Measurements from ENCODE around the gene ADGRD1.

ADGRD1 gene

DNA sequence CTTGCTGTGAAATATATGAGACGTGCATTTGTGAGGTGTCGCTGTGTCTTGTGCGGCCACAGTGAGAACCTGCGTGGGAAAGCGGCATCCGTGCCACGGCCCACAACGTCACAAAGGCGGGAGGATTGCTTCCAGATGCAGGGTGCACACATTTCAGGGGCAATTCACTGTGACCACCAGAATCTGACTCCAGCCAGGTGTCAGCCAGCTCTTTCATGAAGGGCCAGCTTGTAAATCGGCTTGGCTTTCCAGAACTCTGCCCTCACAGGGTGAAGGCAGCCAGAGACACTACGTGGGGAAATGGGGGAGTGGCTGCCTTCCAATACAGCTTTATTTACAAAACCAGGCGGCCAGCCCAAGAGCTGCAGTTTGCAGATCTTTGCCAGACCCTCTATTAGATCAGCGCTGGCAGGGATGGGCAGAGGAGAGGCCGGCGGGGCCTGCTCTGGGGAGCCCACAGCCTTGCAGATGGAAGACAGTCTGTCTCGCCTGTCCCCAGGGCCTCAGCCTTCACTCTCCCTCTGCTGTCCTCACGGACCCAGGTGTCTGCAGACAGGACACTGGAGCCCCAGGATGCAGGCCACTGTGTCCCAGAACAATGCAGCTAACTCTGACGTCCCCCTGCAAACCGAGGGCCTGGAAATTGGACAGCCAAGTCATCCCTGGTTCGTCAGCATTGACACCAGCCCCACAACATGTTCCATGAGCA, 53.5 kb downstream of the ADGRD1 start:
- no peak for DNase-seq (ENCODE audit: low read depth, low spot score)

DNA sequence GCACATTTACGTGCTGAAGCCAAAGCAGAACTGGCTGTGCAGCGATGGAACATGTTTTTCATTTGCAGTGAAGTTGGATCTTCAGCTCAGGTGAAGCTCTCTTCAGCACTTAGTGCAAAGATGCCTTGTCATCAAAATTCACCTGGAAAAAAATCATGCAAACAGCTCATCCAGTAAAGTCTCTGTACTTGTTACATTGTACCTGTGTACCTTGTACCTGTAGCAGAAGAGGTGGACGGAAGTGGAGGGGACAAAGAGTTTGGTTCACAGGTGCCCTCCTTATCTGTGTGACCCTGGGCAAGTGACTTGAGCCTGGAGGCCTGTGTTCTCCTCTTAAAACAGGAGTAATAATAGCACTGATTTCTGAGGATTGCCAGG, 54.0 kb downstream of the ADGRD1 start:
- no peak for DNase-seq (ENCODE audit: low read depth, low spot score)

DNA sequence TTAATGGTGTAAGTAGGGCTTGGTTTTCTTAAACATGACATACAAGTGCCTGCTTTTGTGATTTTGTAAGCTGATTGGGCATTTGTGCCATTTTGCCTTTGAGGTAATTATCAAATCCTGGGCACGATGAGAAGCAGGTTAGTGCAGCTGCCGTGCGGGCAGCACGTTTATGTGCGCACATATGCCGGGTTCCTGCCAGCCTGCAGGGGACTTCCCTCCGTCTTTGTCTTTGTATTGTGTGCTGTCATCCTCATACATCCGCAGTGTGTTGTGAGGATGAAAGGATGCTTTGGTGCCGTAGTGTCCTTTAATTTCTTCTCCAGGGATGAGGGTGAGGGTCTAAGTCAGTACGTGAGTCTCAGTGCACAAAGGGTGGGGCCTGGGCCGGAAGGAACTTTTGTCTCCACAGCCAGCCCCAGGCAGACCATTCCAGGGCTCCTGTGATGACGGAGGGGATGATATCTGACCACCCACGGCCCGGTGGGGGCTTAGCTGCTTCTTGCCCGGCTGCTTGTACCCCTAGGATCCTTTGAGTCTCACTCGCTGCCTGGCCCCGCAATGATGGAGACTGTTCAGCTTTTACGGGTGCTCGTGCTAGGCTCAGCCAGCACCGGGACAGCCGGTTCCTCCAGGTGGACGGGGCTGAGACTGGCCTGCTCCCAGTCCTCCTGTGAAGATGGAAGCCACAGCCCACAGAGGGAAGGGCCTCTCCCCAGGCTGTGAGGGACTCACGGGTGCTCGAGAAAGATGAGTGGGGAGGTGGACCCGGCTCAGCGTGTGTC, 54.6 kb downstream of the ADGRD1 start:
- DNase-seq (ENCODE audit: low read depth, low spot score), result no peak

DNA sequence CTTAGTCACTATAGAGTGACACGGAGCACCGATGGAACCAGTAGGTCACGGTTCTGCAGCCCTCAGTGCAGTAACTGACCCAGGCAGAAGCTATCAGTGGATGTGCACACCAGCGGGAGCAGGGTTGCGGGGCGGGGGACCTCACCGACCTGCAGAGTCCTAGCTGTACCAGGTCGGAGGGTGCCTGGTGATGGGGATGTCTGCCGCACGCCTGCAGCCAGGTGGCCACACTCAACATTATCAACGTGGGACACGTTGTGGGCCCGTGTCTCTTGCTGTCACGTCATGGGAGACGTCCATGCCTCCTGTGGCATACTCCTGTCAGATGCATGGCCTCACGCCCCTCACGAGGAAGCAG, 55.2 kb downstream of the ADGRD1 start:
- no peak for DNase-seq (ENCODE audit: low read depth, low spot score)

DNA sequence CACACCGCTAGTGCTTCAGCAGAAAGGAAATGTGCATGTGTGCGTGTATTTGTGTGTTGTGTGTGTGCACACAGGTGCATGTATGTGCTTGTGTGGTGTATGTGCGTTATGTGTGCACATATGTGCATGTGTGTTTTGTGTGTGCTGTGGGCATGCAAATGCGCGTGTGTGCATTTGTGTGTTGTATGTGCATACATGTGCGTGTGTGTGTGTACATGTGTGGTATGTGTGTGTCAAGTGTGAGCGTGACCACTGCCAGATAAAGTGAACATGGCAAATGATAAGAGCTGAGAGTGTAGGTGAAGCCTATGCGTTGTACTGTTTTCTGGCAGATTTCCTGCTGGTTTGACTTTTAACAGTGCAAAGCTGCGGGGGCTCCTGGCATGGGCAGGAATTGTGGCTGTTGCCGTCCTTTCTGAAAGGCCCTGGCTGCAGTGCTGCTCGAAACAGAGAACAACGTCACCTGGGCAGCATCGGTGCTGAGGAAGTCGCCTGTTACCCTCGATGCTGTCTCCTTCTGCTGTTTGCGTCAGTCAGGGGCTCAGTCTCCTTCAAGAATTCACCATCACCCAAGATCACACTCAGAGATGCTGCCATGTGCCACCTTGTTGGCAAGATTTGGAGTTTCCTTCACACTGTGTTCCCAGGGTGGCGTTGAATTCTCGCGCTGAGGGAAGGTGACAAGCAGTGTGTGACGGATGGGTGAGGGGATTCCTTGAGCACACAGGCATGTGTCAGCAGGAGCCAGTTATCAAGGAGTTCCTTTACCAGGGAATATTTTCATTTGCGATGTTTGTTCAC, 56.1 kb downstream of the ADGRD1 start:
- DNase-seq (ENCODE audit: low read depth, low spot score), result no peak

DNA sequence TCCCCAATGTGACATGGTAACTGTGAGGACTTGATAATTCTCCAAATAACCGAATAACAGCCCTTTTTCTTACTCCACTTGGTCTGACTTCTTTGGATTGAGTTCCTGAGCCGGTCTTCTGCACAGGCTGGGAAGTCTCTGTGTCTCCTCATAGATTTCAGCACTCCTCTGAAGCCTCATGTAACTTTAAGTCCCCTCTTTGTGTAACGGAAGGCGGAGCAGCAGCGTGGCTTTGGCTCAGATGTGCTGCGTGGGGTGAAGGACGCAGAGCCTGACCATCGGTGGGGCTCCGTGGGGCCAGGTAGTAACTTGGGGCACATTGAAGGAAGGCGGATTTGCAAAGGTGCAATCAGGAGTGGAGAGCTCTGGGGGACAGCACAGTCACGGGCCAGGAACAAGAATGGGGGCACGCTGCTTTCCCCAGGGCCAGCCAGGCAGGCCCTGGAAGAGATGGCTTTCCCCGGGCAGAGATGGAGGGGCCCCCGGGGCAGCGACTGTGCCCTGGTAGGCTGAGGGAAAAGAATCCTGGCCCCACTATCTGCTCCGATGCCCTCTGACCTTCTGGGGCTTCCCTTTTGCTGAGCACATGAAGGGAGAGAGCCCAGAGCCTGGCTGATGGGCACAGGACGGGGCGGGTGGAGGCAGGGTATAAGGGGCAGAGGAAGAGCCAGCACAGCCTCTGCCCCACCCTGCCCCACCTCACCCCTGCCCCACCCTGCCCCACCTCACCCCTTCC, 56.9 kb downstream of the ADGRD1 start:
- DNase-seq (ENCODE audit: low read depth, low spot score), result no peak

DNA sequence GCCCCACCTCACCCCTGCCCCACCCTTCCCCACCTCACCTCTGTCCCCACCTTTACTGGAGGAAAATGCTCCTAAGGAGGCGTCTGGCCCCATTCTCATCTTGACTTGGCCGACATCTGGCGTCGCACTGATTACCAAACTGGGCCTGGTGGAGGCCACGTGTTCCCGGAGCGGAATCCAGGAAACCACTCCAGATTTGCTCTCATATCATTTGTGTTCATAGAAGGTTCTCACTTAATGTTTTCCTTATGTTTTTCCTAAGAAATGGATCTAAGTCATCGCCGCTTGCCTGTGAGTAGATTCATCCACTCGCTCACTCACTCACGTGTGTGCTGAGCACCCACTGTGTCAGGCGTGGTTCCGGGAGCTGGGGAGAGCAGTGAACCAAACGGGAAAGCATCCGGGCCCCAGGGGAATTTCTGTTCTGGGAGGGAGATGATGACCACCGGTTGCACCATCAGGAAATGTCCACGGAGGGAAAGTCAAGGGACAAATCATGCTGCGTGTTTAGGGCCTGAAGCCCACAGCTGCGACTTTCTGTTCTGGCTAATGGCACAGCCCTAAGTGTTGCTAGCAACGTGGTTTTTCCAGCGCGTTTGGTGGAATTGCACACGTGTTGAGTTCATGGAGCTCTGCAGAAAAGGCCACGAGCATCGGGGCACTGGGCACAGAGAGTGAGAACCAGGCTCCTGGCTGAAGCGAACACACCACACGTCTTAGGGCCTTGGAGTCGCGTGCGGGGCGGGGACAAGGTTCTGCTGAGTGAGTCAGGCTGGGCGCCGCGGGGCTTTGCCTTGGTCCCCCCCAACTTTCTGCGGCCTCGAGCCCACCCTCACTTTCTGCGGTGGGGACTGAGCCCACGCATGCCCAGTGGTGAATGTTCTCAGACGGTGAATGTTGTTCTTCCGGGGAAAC, 57.7 kb downstream of the ADGRD1 start:
- no peak for DNase-seq (ENCODE audit: low read depth, low spot score)

DNA sequence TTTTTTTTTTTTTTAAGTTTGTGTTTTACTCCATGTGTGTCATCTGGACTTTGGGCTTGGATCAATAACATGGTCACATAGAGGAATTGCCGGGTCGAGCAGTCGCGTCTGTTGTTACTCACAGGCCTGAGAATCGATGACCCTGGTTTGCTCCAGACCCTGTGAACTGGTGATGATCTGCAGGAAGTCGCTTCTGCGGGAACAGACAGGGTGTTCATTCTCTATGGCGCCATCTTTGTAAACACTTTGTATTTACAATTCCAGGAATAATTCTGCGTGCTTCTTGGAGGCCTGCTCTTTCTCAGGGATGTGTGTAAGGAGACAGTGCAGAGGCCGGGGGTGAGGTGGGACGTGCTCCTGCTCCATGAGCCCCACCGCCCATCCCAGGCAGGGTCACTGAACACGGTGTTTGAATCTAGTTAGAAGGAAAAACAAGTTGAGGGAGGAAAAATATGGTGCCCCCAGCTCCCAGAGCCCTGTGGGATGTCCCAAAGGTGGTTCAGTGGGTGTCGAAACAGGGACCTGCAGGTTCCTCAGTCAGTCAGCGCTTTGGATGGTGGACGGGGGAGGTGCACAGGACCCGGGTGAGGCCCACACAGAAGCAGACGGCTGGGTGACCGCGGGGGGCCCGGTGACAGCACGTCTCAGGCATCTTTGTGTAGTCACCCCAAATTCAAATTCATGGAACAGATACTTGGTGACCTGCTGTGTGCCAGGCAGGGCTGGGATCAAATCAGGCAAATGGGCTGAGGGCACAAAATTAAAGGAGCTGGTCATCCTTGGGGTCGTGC, 58.8 kb downstream of the ADGRD1 start:
- no peak for DNase-seq (ENCODE audit: low read depth, low spot score)

DNA sequence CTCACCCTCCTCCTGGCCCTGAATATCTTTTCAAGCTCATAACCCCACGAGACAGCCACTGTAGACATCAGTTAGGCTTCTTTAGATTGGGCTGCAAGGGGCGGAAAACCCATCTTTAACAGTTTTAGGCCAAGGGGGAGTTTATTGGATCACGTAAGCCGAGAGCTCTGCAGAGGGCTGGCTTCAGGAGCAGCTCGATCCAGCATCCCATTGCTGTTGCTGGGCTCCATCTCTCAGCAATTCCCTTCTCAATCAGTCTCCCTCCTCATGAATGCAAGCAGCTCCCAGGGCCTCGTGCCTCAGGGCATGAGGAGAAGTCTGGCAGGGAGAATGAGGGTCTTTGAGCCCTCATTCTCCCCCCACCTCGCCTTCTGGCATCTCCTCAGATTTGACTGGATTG, 59.4 kb downstream of the ADGRD1 start:
- DNase-seq (ENCODE audit: low read depth, low spot score), result no peak

DNA sequence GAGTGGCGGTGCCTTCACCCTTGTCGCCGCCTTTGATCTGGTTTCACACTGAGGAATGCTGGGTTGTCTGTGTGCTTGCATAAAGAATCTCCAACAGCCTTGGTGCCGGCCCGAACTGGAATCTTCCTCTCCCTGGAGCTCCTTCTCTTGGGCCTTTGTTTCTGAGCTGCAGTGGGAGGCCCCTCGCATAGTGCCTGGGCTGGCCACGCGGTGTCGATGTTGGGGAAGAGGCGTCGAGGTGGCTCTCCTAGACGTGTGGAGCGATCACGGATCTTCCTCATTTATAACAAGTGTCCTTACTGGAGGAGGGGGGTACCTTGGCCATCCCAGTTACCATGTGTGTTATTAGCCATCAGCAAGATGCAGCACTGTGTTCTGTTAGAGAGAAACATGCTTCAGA, 60.6 kb downstream of the ADGRD1 start:
- no peak for DNase-seq (ENCODE audit: low read depth, low spot score)

DNA sequence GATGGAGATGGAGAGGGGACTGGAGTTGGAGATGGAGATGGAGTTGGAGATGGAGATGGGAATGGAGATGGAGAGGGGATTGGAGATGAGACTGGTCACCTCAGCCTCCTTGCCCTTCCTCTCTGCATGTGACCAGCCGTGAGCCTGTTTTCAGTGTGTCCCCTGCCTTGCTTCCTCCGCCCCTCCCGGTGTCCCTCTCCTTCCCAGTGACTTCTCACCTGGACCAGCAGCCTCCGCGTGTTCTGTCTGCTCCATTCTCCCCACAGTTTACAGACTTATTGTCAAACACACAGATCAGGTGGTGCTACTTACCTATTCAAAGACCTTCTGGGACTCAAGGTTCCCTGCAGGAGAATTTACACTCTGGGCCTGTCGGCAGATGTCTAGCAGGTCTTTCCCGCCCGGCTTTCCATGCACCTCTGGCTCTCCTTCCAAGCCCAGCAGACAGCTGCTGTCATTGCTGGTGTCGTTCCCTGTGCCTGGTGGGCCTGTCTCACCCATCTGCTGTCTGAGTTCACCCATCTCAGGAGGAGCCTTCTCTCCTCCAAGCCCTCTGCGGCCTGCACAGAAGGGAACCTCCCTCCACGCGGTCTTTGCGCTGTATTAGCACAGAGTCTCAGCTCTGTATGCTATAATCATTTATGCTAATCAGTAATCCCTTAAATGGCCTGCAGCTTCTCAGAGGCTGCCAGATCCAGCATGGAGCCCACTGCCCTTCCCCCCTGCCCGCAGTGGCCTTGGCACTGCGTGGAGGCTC, 62.1 kb downstream of the ADGRD1 start:
- no peak for DNase-seq (ENCODE audit: low read depth, low spot score)

DNA sequence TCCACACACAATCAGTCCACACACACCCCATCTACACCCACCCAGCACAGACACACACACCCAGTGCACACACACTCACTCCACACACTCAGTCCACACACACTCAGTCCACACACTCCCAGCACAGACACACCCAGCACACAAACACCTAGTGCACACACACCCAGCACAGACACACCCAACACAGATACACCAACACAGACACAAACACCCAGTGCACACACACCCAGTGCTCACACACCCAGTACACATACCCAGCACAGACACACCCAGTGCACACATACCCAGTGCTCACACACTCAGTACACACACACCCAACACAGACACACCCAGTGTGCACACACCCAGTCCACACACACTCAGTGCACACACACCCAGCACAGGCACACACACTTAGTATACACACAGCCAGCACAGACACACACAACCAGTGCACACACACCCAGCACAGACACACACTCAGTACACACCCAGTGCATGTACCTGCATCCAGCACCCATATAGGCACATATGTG, 63.8 kb downstream of the ADGRD1 start:
- no peak for DNase-seq (ENCODE audit: low read depth, low spot score)

DNA sequence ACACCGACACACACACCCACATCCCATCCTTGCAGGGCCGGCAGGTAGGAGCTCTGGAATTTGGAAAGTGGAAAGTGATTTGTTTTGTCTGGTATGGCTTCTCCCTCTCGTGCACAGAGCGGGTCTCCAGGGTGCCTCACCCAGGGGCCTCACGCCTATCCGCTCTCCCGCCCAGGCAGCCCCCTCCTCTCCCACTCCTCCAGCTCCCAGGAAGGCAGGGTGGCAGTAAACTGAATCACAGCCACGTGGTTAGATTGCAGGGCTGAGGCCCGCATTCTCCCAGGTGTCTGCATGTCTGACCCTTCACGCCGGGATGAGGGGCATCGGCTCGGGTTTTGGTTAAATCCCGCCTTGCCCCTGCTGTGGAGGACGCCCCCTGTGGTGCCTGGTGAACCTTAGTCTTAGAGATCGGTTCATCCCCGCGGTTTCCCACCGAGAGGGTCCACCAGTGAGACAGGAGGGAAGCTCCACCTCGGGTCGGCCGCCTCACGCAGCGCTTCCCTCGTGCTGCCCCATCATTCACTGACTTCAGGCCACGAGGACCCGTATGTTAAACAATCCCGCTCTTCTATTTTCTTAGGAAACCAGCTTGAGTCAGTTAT, 64.4 kb downstream of the ADGRD1 start:
- DNase-seq (ENCODE audit: low read depth, low spot score), result no peak

DNA sequence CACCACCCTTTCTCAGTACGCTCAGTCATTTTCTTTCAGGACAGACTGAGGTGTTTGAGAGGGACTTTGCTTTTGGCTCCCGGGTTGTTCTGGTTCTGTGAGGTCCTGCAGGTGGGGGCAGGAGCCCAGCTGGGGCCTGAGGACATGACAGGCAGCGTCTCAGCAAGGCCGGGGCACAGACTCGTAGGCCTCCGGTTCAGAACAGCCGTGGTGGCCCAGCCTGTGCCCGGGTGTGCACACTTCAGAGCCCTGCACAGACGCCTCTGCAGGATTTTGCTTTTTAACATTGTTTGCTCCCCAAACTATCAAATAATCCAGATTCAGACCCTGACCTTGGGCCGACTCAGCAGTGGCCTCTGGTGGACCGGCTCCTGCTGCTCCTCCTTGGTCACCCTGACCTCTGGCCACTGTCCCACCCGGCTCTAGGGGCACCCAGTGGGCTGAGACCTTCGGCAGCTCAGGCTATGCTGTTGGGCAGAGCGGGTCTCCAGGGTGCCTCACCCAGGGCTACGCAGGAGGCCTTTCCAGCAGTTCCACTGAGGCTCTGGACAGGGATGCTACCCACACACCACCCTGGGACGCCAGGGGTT, 65.2 kb downstream of the ADGRD1 start:
- no peak for DNase-seq (ENCODE audit: low read depth, low spot score)

DNA sequence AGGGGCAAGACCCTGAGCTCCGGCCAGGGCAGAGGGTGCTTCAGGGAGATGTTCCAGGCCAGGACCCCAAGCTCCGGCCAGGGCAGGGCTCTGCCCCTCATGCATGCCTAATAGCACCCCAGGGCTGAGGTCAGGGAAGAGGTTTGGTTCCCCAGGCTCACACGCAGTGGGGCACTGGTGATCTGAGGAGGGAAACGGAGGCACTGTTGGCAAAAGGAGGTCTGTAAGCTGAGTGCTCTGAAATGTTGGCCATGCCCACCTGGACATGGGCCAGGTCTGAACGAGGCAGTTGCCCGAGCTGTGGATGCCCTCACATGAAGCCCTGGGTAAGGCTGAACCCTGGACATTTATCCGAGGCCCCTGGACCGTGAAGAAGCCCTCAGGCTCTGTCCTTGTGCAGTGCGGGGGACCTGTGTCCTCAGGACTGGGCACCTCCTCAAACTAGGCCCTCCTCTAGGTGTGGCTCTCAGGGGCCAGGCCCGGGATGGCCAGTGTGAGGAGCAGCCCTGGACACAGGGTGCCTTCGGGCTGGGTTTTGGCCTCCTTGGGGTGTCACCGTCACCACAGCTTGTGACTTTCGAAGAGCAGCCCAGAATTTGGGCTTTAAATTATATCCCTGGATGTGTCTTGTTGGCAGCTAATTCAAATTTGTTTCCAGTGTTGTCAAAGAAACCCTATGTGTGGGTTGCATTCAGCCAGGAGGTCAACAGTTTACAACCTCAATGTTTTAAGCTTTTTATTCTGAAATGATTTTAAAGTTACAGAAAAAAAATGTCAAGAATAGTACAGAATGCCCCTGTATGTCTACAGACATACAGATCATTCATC, 66.8 kb downstream of the ADGRD1 start:
- no peak for DNase-seq (ENCODE audit: low read depth, low spot score)

DNA sequence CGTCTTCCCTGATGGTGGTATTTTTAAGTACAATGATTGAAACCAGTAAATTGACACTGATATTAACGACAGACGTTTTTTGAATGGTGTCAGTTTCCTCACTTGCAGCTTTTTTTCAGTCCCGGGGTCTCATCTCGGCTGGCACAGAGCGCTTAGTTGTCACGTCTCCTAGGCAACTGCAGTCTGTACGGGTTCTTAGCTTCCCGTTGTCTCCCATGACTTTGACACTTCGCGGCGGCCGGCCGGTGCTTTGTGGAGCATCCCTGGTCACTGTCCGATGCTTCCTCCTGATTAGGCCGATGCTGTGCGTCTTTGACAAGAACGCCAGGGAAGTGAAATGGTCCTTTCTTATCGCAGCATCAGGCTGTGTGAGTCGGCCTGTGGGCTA, 67.4 kb downstream of the ADGRD1 start:
- no peak for DNase-seq (ENCODE audit: low read depth, low spot score)

DNA sequence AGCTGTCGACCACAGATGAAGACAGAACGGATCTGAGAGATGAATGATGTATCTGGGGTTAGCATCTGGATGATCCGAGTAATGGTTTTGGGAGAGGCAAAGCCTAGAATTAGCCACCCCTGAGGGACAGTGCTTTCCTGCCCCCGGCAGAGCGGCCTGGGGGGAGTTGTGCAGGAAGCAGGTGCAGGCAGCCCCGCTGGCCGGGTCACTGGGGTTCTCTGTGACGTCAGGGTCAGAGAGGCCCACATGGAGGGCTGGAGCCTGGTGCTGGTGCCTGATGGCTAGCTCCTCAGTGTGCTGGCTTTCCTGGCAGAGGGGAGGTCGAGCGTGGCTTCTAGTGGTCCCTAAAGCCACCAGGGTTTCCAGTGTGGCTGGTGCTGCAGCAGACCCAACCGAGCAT, 70.3 kb downstream of the ADGRD1 start:
- DNase-seq (ENCODE audit: low read depth, low spot score), result no peak

All from activated naive CD8-positive, alpha-beta T cell treated with anti-CD3 and anti-CD28 coated beads, Interleukin-2, amount 50 U/mL, for 16 hours (primary cell).